Gastrocnemius medialis (tissue), 4 donors: ENCODE measurements around the gene SETD5. TPM values are rescaled to one million over a fixed set of nuclear protein-coding genes. Genes with fewer than 3 reads are reported as not detected.
A peak's percentile ranks its signal among the peaks of the same experiment; 100 is the strongest.

Experiments used
- ATAC-seq, 2 donors: fragments of 150-250 bp; one replicate each; pipeline ENCODE4 v1.9.1; 2016
- DNase-seq, 2 donors: peaks; one replicate each; pipeline ENCODE4 v3.0.0-alpha.2; 2019
- H3K27ac ChIP-seq, 4 donors: fragments of 200-600 bp; sonication (generic); 1 replicate in 1 of 4; 2 replicates in 3 of 4; pipeline ENCODE4 v1.5.1; 2016 to 2018; ENCODE audit warnings: mild to moderate bottlenecking in 2 of 4, moderate library complexity in 1 of 4
- H3K27me3 ChIP-seq, 3 donors: fragments of 200-600 bp; sonication (generic) in 2 of 3; 1 replicate in 1 of 3; 2 replicates in 2 of 3; pipeline versions ENCODE4 v1.5.1 to v1.6.0; 2016 to 2019; ENCODE audit warnings: mild to moderate bottlenecking in 1 of 3, moderate library complexity in 1 of 3
- H3K36me3 ChIP-seq, 2 donors: fragments of 200-600 bp; sonication (generic) in 1 of 2; one replicate each; pipeline ENCODE4 v1.5.1; 2017 to 2018
- H3K4me1 ChIP-seq, 2 donors: fragments of 200-600 bp; sonication (generic) in 1 of 2; one replicate each; pipeline ENCODE4 v1.5.1; 2016 to 2017; ENCODE audit warnings: mild to moderate bottlenecking in 2 of 2
- H3K4me3 ChIP-seq, 4 donors: fragments of 200-600 bp; sonication (generic) in 3 of 4; 1 replicate in 1 of 4; 2 replicates in 3 of 4; pipeline ENCODE4 v1.5.1; 2016 to 2019; ENCODE audit warnings: mild to moderate bottlenecking in 2 of 4
- H3K9me3 ChIP-seq, 3 donors: fragments of 200-600 bp; sonication (generic) in 2 of 3; 1 replicate in 1 of 3; 2 replicates in 2 of 3; pipeline ENCODE4 v1.5.1; 2016 to 2019
- CTCF ChIP-seq, 5 experiments: fragments of 450-650 bp in 3 of 5; fragments of 200-600 bp in 2 of 5; sonication (generic) in 2 of 5; IDR thresholded peaks in 4 of 5; conservative IDR thresholded peaks in 1 of 5; 1 replicate in 4 of 5; 2 replicates in 1 of 5; pipeline ENCODE4 v1.5.1; 2016 to 2019; ENCODE audit warnings: antibody characterized with exemption in 5 of 5, mild to moderate bottlenecking in 3 of 5, moderate library complexity in 3 of 5
- POLR2A ChIP-seq, 2 donors: fragments of 450-650 bp; IDR thresholded peaks; one replicate each; pipeline ENCODE4 v1.6.1; 2017; ENCODE audit warnings: antibody characterized with exemption in 2 of 2, mild to moderate bottlenecking in 2 of 2, moderate library complexity in 2 of 2
- in situ Hi-C, 4 donors: fragments of 200-750 bp; cut with MboI; loops; one replicate each; pipeline versions ENCODE4 v1.15.0 to v1.8.0; 2017; ENCODE audit warnings: low sequenced_read_pairs in 4 of 4
- intact Hi-C: fragments of 100-400 bp; cut with DNase I; formaldehyde crosslinking; loops from one replicate; pipeline ENCODE4 v1.15.1; 2023; ENCODE audit warnings: low total_unique reads
- total RNA-seq, 4 donors: library from RNA; depleted of rRNA; stranded (reverse); fragments of >200 nt; gene quantifications; one replicate each; pipeline versions ENCODE4 v1.1.0 to v1.2.3, GENCODE V29; 2016

Gene SETD5
- total RNA-seq, 4 donors from 2014 or later: 28.9 to 43.3 (median 41.0) TPM

DNA sequence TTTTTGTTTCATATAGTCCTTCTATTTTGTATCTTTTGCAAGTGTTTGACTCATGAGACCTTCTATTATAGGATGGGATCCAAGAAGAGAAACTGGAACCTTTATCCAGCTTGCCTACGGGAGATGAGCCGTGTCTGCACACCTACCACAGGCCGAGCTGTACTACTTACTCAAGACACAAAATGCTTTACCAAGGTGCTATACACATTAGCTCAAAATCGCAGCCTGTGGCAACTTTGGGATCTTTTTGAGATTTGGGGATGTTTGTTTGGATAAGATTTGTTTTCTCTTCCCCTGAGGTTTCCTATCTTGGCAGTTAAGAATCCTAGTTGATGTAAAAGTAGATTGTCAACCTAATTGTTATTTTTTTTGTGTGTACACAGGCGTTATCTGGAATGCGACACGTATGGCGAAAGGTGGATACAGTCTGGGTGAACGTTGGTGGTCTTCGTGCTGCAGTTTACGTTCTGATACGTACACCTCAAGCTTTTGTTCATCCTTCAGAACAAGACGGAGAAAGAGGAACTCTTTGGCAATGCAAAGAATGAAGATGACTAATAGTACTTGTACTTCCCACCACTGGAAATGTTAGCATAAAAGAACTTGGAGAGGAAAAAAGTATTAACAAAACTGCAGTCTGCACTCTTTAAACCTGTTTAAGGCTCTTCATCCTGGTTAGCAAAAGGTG is 13.1 kb upstream of the SETD5 start:
- DNase-seq (no peak), ATAC-seq (no peak)
- peak overlapping the region in 2 of 4 donors; percentile 14 to 45 for H3K27ac ChIP-seq
- TF ChIP-seq CTCF (IDR thresholded peaks at IDR 0.05 in 4 of 5, conservative IDR thresholded peaks at IDR 0.05 in 1 of 5): no peak
- no peak for TF ChIP-seq POLR2A (IDR thresholded peaks at IDR 0.05)
- no peaks in the 10 kb centered on the region for H3K9me3 ChIP-seq
- H3K36me3 ChIP-seq: peaks cover 3 to 88% of the 10 kb centered on the region in 2 donors
- no peak overlapping the region for H3K4me3 ChIP-seq
- intact Hi-C loops (no loop called here), in situ Hi-C loops (loop anchor here in 1 of 4 donors (10.0 kb wide), 1 partner anchor 51 kb away; no protein-coding TSS in a partner anchor)
- H3K4me1 ChIP-seq: no peaks in the 10 kb centered on the region
- no peaks in the 10 kb centered on the region for H3K27me3 ChIP-seq

GRCh38 chr3:9385187-9386077 is 12.0 kb upstream of the SETD5 start:
- ATAC-seq: no peak
- in situ Hi-C loops: loop anchor here in 1 of 4 donors (10.0 kb wide), 1 partner anchor 49 kb away; no protein-coding TSS in a partner anchor
- TF ChIP-seq CTCF (IDR thresholded peaks at IDR 0.05 in 4 of 5, conservative IDR thresholded peaks at IDR 0.05 in 1 of 5) (no peak), POLR2A (IDR thresholded peaks at IDR 0.05) (no peak)
- DNase-seq: no peak
- Histone ChIP-seq H3K27ac (no peak overlapping the region), H3K27me3 (no peaks in the 10 kb centered on the region), H3K36me3 (peaks cover 3 to 89% of the 10 kb centered on the region in 2 donors), H3K9me3 (no peaks in the 10 kb centered on the region), H3K4me1 (no peaks in the 10 kb centered on the region), H3K4me3 (no peak overlapping the region)
- intact Hi-C loops: no loop called here

DNA sequence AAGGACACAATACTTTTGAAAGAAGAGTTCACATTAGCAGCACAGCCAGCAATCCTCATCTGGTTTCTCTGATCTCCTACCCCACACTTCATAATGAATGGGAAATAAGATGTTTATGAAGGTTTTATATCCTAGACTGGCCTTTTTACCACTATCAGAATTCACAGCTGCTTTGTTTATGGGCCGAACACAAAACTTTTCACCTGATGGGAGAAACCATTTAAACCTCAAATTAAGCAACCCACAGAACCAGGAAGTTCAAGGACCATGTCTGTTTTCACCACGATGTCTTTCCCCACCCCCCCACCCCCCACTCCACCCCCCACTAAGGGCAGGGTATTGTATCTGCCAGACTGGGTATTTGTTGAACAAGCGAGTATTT is 11.3 kb upstream of the SETD5 start:
- Histone ChIP-seq H3K4me3 (no peak overlapping the region), H3K36me3 (peaks cover 3 to 89% of the 10 kb centered on the region in 2 donors), H3K27me3 (no peaks in the 10 kb centered on the region), H3K9me3 (no peaks in the 10 kb centered on the region), H3K27ac (no peak overlapping the region), H3K4me1 (peaks cover 0 to under 1% of the 10 kb centered on the region in 2 donors)
- in situ Hi-C loops (loop anchor here in 1 of 4 donors (10.0 kb wide), 1 partner anchor 49 kb away; no protein-coding TSS in a partner anchor), intact Hi-C loops (no loop called here)
- TF ChIP-seq POLR2A (IDR thresholded peaks at IDR 0.05): no peak
- no peak for TF ChIP-seq CTCF (IDR thresholded peaks at IDR 0.05 in 4 of 5, conservative IDR thresholded peaks at IDR 0.05 in 1 of 5)
- DNase-seq (no peak), ATAC-seq (no peak)

DNA sequence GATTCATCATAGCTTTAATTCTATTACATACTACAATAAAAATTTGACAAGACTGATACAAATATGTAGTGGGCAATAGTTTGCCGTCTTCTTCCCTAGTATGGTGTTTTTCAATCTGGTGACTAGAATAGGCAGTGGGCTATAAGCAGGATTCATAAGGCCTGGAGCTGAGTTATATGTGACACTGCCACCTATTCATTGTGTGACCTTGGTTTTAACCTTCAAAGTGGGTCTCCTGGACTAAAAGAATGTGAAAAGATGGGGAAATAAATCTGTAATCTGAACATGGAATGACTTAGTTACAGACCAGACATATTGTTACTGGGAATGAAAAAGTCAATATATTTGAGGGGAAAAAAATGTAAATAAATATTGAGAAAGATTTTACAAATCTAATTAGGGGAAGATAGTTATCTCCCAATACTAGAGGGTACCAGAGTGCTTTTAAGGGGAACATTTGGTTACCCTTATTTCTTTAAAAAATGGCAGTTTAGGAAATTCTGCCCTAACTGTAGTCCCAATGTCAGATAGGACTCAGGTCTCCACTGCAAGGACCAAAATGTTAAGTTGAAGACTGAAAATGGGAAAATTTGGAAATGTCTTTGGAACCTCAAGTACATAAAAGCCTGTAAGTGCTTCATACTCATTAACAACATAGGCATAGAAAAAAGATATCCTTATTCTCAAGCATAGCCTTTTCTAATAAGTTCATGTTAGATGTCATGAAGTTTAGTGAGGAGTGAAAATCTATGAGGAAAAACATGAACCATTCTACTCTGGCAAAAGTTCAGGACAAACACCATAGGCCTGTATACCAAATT is 10.7 kb upstream of the SETD5 start:
- Histone ChIP-seq H3K4me1 (peaks cover 5 to 7% of the 10 kb centered on the region in 2 donors), H3K4me3 (no peak overlapping the region), H3K27ac (peak overlapping the region in 1 of 4 donors; percentile 16), H3K36me3 (peaks cover 3 to 92% of the 10 kb centered on the region in 2 donors), H3K27me3 (no peaks in the 10 kb centered on the region), H3K9me3 (no peaks in the 10 kb centered on the region)
- intact Hi-C loops (no loop called here), in situ Hi-C loops (loop anchor here in 1 of 4 donors (10.0 kb wide), 1 partner anchor 48 kb away; no protein-coding TSS in a partner anchor)
- DNase-seq (no peak), ATAC-seq (no peak)
- TF ChIP-seq POLR2A (IDR thresholded peaks at IDR 0.05) (no peak), CTCF (IDR thresholded peaks at IDR 0.05 in 4 of 5, conservative IDR thresholded peaks at IDR 0.05 in 1 of 5) (no peak)
